GM19023 (cell line): ENCODE results near the gene DLEC1.
A peak's percentile ranks its signal among the peaks of the same experiment; 100 is the strongest.
"Not testable (repeated sequence)": the region's sequence is repeated elsewhere in the genome, so short reads cannot be mapped to it uniquely, and the experiment has no call there.

Experiments used
- ATAC-seq: cut with Tn5 transposase; IDR thresholded peaks from one replicate; pipeline ENCODE4 v1.9.1; 2021; ENCODE audit warnings: mild to moderate bottlenecking, moderate library complexity; ENCODE audit not compliant: unreplicated experiment

The DLEC1 gene

GRCh38 chr3:38151667-38152265 is 112.8 kb downstream of the DLEC1 start:
- no peak for ATAC-seq

- no peak for ATAC-seq
These were observed 113.6 kb downstream of the DLEC1 start for GRCh38 chr3:38152609-38153008.

- ATAC-seq: no peak
These were observed 114.2 kb downstream of the DLEC1 start for GRCh38 chr3:38153221-38153620.

GRCh38 chr3:38154033-38154494 is 115.1 kb downstream of the DLEC1 start:
- no peak for ATAC-seq

- no peak for ATAC-seq
These were observed 115.7 kb downstream of the DLEC1 start for GRCh38 chr3:38154625-38155255.

GRCh38 chr3:38155825-38156224 is 116.8 kb downstream of the DLEC1 start:
- ATAC-seq: no peak

GRCh38 chr3:38157117-38157516 is 118.1 kb downstream of the DLEC1 start:
- ATAC-seq: no peak

GRCh38 chr3:38157595-38157994 is 118.6 kb downstream of the DLEC1 start:
- no peak for ATAC-seq

GRCh38 chr3:38158472-38158871 is 119.5 kb downstream of the DLEC1 start:
- no peak for ATAC-seq

- ATAC-seq: not testable (repeated sequence)
These were observed 121.7 kb downstream of the DLEC1 start for GRCh38 chr3:38160704-38161103.

- ATAC-seq: no peak
These were observed 124.3 kb downstream of the DLEC1 start for GRCh38 chr3:38163117-38163840.

GRCh38 chr3:38163841-38164642 is 125.0 kb downstream of the DLEC1 start:
- no peak for ATAC-seq

GRCh38 chr3:38164643-38164951 is 125.6 kb downstream of the DLEC1 start:
- peak; percentile 17 for ATAC-seq

- ATAC-seq: peak; percentile 90
These were observed 126.1 kb downstream of the DLEC1 start, which contains the start of gene OXSR1 for GRCh38 chr3:38164952-38165721. TSS of gene OXSR1 (plus strand) at chr3:38165537. CDS start at chr3:38165877, 340 bp downstream.

- no peak for ATAC-seq
These were observed 126.8 kb downstream of the DLEC1 start for GRCh38 chr3:38165722-38166387.

GRCh38 chr3:38167591-38167990 is 128.6 kb downstream of the DLEC1 start:
- no peak for ATAC-seq

GRCh38 chr3:38168151-38169026 is 129.4 kb downstream of the DLEC1 start:
- no peak for ATAC-seq

GRCh38 chr3:38169027-38169317 is 130.0 kb downstream of the DLEC1 start:
- ATAC-seq: no peak

GRCh38 chr3:38170722-38171121 is 131.7 kb downstream of the DLEC1 start:
- no peak for ATAC-seq
